Left renal cortex interstitium (tissue), 4 donors: ENCODE data around the gene MYH3. TPM values are rescaled to one million over a fixed set of nuclear protein-coding genes. Genes with fewer than 3 reads are reported as not detected.

ENCODE experiments used
- DNase-seq, 4 donors: peaks; one replicate each; pipeline ENCODE4 v3.0.0-alpha.2; 2013; ENCODE audit warnings: low read depth in 4 of 4, low spot score in 2 of 4, missing footprints in 1 of 4
- polyA plus RNA-seq, 4 donors: library from polyadenylated mRNA; unstranded; fragments of 120-200 nt; gene quantifications; one replicate each; pipeline ENCODE4 v1.2.1, GENCODE V29; 2013; ENCODE audit not compliant: insufficient read length in 4 of 4

The MYH3 gene
- polyA plus RNA-seq, 4 donors, result 2.6 to 8.0 (median 3.6) TPM

- no peak for DNase-seq
Observed at GRCh38 chr17:10651927-10652326, 5.2 kb downstream of the MYH3 start.

GRCh38 chr17:10649602-10650001, 7.5 kb downstream of the MYH3 start:
- no peak for DNase-seq

GRCh38 chr17:10648956-10649355, 8.2 kb downstream of the MYH3 start:
- no peak for DNase-seq

GRCh38 chr17:10648381-10648780, 8.7 kb downstream of the MYH3 start:
- DNase-seq, result no peak

GRCh38 chr17:10646392-10646990, 10.6 kb downstream of the MYH3 start:
- peak; percentile 37 to 65 (median 46) for DNase-seq

- DNase-seq, result no peak
Observed at GRCh38 chr17:10640475-10640874, 16.6 kb downstream of the MYH3 start.

- no peak for DNase-seq
Observed at GRCh38 chr17:10638151-10638550, 19.0 kb downstream of the MYH3 start.

GRCh38 chr17:10635290-10635689, 21.8 kb downstream of the MYH3 start:
- no peak for DNase-seq

- no peak for DNase-seq
Observed at GRCh38 chr17:10633738-10634379, 23.2 kb downstream of the MYH3 start.

GRCh38 chr17:10631701-10632100, 25.4 kb downstream of the MYH3 start:
- DNase-seq, result no peak

- no peak for DNase-seq
Observed at GRCh38 chr17:10631048-10631700, 25.9 kb downstream of the MYH3 start.

- DNase-seq, result no peak
Observed at GRCh38 chr17:10629706-10630105, 27.4 kb downstream of the MYH3 start.

- no peak for DNase-seq
Observed at GRCh38 chr17:10628756-10629155, 28.4 kb downstream of the MYH3 start.

GRCh38 chr17:10626390-10626789, 30.7 kb downstream of the MYH3 start:
- no peak for DNase-seq

GRCh38 chr17:10624969-10625368, 32.1 kb downstream of the MYH3 start:
- no peak for DNase-seq

- no peak for DNase-seq
Observed at GRCh38 chr17:10623737-10624338, 33.3 kb downstream of the MYH3 start.

- DNase-seq, result no peak
Observed at GRCh38 chr17:10622617-10623485, 34.3 kb downstream of the MYH3 start.

GRCh38 chr17:10621397-10621796, 35.7 kb downstream of the MYH3 start:
- DNase-seq, result no peak

GRCh38 chr17:10620823-10621222, 36.3 kb downstream of the MYH3 start:
- no peak for DNase-seq

GRCh38 chr17:10618202-10618635, 38.9 kb downstream of the MYH3 start:
- no peak for DNase-seq

- DNase-seq, result no peak
Observed at GRCh38 chr17:10617120-10617505, 40.0 kb downstream of the MYH3 start.
